PC-3 (cell line): Measurements from ENCODE around the gene TCN2. TPM values are rescaled to one million over a fixed set of nuclear protein-coding genes. Genes with fewer than 3 reads are reported as not detected.
"Not testable (repeated sequence)": the region's sequence is repeated elsewhere in the genome, so short reads cannot be mapped to it uniquely, and the experiment has no call there.

ENCODE experiments used
- ATAC-seq: fragments of 200-7000 bp; cut with Tn5 transposase; 2 replicates; pipeline ENCODE4 v1.9.1; 2020; ENCODE audit warnings: mild to moderate bottlenecking, moderate library complexity
- BruUV-seq: library from RNA; stranded (reverse); fragments of 400-500 nt; replicated peaks from 2 replicates; lab custom pipeline; 2021; lab: Mats Ljungman, UMichigan
- CTCF ChIA-PET: fragments of 300-600 bp; sonication (Branson Sonifier 250); formaldehyde crosslinking; loops from one replicate; lab custom pipeline; 2022; ENCODE audit warnings: antibody characterized with exemption; lab: Charles Lee
- POLR2A ChIA-PET: fragments of 300-600 bp; sonication (Branson Sonifier 250); formaldehyde crosslinking; loops from one replicate; lab custom pipeline; 2022; ENCODE audit warnings: antibody characterized with exemption; ENCODE audit not compliant: unreplicated experiment; lab: Charles Lee
- DNase-seq: peaks from one replicate; pipeline ENCODE4 v3.0.0-alpha.2; 2015
- H2AFZ ChIP-seq: fragments of 300-600 bp; sonication (generic); 2 replicates; pipeline ENCODE4 v1.6.0; 2016; ENCODE audit warnings: antibody characterized with exemption, low read length
- H3F3A ChIP-seq: fragments of 300-600 bp; sonication (generic); one replicate; pipeline ENCODE4 v1.6.0; 2017; ENCODE audit warnings: antibody characterized with exemption, low read length, control low read depth, mild to moderate bottlenecking; ENCODE audit not compliant: unreplicated experiment
- H3K27ac ChIP-seq: fragments of 300-600 bp; sonication (generic); 2 replicates; pipeline ENCODE4 v1.5.1; 2016; ENCODE audit warnings: mild to moderate bottlenecking, low read length
- H3K27me3 ChIP-seq: fragments of 300-600 bp; sonication (generic); 2 replicates; pipeline ENCODE4 v1.6.1; 2016; ENCODE audit warnings: low read length, mixed read lengths
- H3K36me3 ChIP-seq: fragments of 300-600 bp; sonication (generic); 2 replicates; pipeline ENCODE4 v1.6.1; 2016; ENCODE audit warnings: low read depth, mixed run types, low read length, mixed read lengths
- H3K4me1 ChIP-seq: fragments of 300-600 bp; sonication (generic); 2 replicates; pipeline ENCODE4 v1.5.1; 2016; ENCODE audit warnings: low read length; ENCODE audit not compliant: insufficient read depth
- H3K4me2 ChIP-seq: fragments of 300-600 bp; sonication (generic); 2 replicates; pipeline ENCODE4 v1.6.0; 2016; ENCODE audit warnings: low read length
- H3K4me3 ChIP-seq: fragments of 300-600 bp; sonication (generic); 2 replicates; pipeline ENCODE4 v1.5.1; 2016; ENCODE audit warnings: mild to moderate bottlenecking, low read length, mixed read lengths
- H3K79me2 ChIP-seq: fragments of 300-600 bp; sonication (generic); 2 replicates; pipeline ENCODE4 v1.6.1; 2017; ENCODE audit warnings: low read length, mixed read lengths
- H3K9ac ChIP-seq: fragments of 300-600 bp; sonication (generic); 2 replicates; pipeline ENCODE4 v1.6.0; 2016; ENCODE audit warnings: mild to moderate bottlenecking, low read length
- H3K9me2 ChIP-seq: fragments of 300-600 bp; sonication (generic); replicated peaks from 2 replicates; pipeline ENCODE4 v1.6.1; 2016; ENCODE audit warnings: mixed run types, low read length, mixed read lengths
- H3K9me3 ChIP-seq: fragments of 300-600 bp; sonication (generic); 2 replicates; pipeline ENCODE4 v1.6.1; 2016; ENCODE audit warnings: low read length, mixed read lengths
- H4K20me1 ChIP-seq: fragments of 300-600 bp; sonication (generic); 2 replicates; pipeline ENCODE4 v1.6.1; 2016; ENCODE audit warnings: low read length, mixed read lengths
- CTCF ChIP-seq: fragments of 300-600 bp; sonication (generic); conservative IDR thresholded peaks from 2 replicates; pipeline ENCODE4 v1.5.1; 2017; ENCODE audit warnings: antibody characterized with exemption, low read depth, mild to moderate bottlenecking, low read length
- EZH2 ChIP-seq: fragments of 300-600 bp; sonication (generic); IDR thresholded peaks from one replicate; pipeline ENCODE4 v1.6.1; 2017; ENCODE audit warnings: antibody characterized with exemption, mild to moderate bottlenecking, low read length; ENCODE audit not compliant: unreplicated experiment
- EZH2phosphoT487 ChIP-seq: fragments of 300-600 bp; sonication (generic); IDR thresholded peaks from 2 replicates; pipeline ENCODE4 v1.6.1; 2018; ENCODE audit warnings: mild to moderate bottlenecking, antibody characterized with exemption, low read length, borderline replicate concordance
- intact Hi-C: fragments of 100-400 bp; cut with micrococcal nuclease; formaldehyde crosslinking; loops from 2 replicates; pipeline ENCODE4 v1.9.0; 2023
- total RNA-seq: library from RNA; depleted of rRNA; stranded (reverse); fragments of >200 nt; gene quantifications from 2 replicates; pipeline ENCODE4 v1.2.3, GENCODE V29; 2014

Gene TCN2
- total RNA-seq, 1 experiment from 2014 or later: 1.7 TPM

GRCh38 chr22:30615543-30615954 lies 8.6 kb downstream of the TCN2 start:
- CTCF ChIA-PET: no interaction called here
- no TSS peak for BruUV-seq
- TF ChIP-seq EZH2 (no peak), CTCF (no peak), EZH2phosphoT487 (no peak)

GRCh38 chr22:30617819-30618218 lies 10.8 kb downstream of the TCN2 start:
- no peak overlapping the region for H3K9ac ChIP-seq
- ChIA-PET POLR2A (interaction anchor here (0.5 kb wide), 1 partner anchor 1050 kb away, joined by 4 read pairs; no protein-coding TSS in a partner anchor), CTCF (interaction anchor here (0.6 kb wide), 1 partner anchor 174 kb away, joined by 4 read pairs; no protein-coding TSS in a partner anchor)
- ATAC-seq: no peak
- no peak overlapping the region for H3K27ac ChIP-seq
- DNase-seq: no peak
- no peaks in the 10 kb centered on the region for H3K36me3 ChIP-seq
- no peaks in the 10 kb centered on the region for H4K20me1 ChIP-seq
- no TSS peak for BruUV-seq
- intact Hi-C loops: no loop called here
- H3K27me3 ChIP-seq: no peaks in the 10 kb centered on the region
- no peaks in the 10 kb centered on the region for H3K79me2 ChIP-seq
- no peak overlapping the region for H3K4me3 ChIP-seq
- no peak for TF ChIP-seq CTCF
- no peaks in the 10 kb centered on the region for H3K9me3 ChIP-seq
- H3F3A ChIP-seq: no peaks in the 10 kb centered on the region
- no peaks in the 10 kb centered on the region for H3K9me2 ChIP-seq
- no peak overlapping the region for H3K4me2 ChIP-seq
- no peaks in the 10 kb centered on the region for H3K4me1 ChIP-seq
- no peak overlapping the region for H2AFZ ChIP-seq

More at GRCh38 chr22:30615543-30615954, 8.6 kb downstream of the TCN2 start:
- no peak overlapping the region for H3K4me2 ChIP-seq
- intact Hi-C loops: no loop called here
- H3K4me3 ChIP-seq: no peak overlapping the region
- H2AFZ ChIP-seq: no peak overlapping the region
- H4K20me1 ChIP-seq: no peaks in the 10 kb centered on the region
- ATAC-seq (no peak), DNase-seq (no peak)
- H3K9ac ChIP-seq: no peak overlapping the region
- H3K9me2 ChIP-seq: no peaks in the 10 kb centered on the region
- no peaks in the 10 kb centered on the region for H3K36me3 ChIP-seq
- H3F3A ChIP-seq: no peaks in the 10 kb centered on the region
- H3K27ac ChIP-seq: no peak overlapping the region
- POLR2A ChIA-PET: no interaction called here
- no peaks in the 10 kb centered on the region for H3K4me1 ChIP-seq
- H3K79me2 ChIP-seq: no peaks in the 10 kb centered on the region
- H3K9me3 ChIP-seq: no peaks in the 10 kb centered on the region
- H3K27me3 ChIP-seq: no peaks in the 10 kb centered on the region

GRCh38 chr22:30619909-30620308 lies 12.9 kb downstream of the TCN2 start:
- H3K79me2 ChIP-seq, H3K36me3 ChIP-seq, H3F3A ChIP-seq, H3K4me3 ChIP-seq, H3K4me1 ChIP-seq, ATAC-seq, H3K9me2 ChIP-seq, POLR2A ChIA-PET, H4K20me1 ChIP-seq, H3K9ac ChIP-seq, H3K9me3 ChIP-seq, H3K27ac ChIP-seq, H2AFZ ChIP-seq, DNase-seq, BruUV-seq, H3K4me2 ChIP-seq, intact Hi-C loops, H3K27me3 ChIP-seq, CTCF ChIA-PET: not testable (repeated sequence)
